ENCODE data around the gene USP51.

DNA sequence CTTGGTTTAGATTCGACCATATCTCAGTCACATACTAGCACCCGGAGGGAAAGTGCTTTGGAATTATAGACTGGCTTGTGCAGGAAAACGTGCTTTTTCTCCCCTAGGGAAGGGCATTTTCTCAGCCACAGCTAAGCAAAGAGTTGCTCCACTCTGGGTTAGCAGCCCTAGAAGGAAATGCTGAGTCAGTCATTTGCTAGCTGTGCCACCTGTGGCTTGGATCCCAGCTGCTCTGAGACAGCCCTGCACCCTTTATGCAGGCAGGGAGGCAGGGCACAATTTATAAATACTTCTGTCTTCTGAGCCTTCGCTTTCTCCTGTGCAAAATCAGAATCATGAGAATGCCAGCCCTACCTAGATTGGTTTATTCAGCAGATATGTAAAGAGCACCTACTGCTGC is 1.3 kb upstream of the USP51 start:
- TF ChIP-seq LEF1 (IDR thresholded peaks at IDR 0.05; ENCODE audit: borderline replicate concordance) (no peak), HDGF (IDR thresholded peaks at IDR 0.05; ENCODE audit: borderline replicate concordance) (no peak), SP1 (IDR thresholded peaks at IDR 0.05) (no peak), ELF4 (IDR thresholded peaks at IDR 0.05) (no peak), FOXK2 (IDR thresholded peaks at IDR 0.05) (no peak), BHLHE40 (IDR thresholded peaks at IDR 0.05; ENCODE audit: borderline replicate concordance) (no peak), L3MBTL2 (conservative IDR thresholded peaks at IDR 0.05) (no peak), FOXA1 (IDR thresholded peaks at IDR 0.05) (no peak), ARNT (IDR thresholded peaks at IDR 0.05) (no peak), ZNF384 (IDR thresholded peaks at IDR 0.05) (no peak), TARDBP (IDR thresholded peaks at IDR 0.05) (no peak), SUZ12 (IDR thresholded peaks at IDR 0.05) (no peak)
- TF ChIP-seq, protein P1, sequence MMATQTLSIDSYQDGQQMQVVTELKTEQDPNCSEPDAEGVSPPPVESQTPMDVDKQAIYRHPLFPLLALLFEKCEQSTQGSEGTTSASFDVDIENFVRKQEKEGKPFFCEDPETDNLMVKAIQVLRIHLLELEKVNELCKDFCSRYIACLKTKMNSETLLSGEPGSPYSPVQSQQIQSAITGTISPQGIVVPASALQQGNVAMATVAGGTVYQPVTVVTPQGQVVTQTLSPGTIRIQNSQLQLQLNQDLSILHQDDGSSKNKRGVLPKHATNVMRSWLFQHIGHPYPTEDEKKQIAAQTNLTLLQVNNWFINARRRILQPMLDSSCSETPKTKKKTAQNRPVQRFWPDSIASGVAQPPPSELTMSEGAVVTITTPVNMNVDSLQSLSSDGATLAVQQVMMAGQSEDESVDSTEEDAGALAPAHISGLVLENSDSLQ (IDR thresholded peaks at IDR 0.05): no peak

Measured in HEK293T (cell line).